GM18868 (cell line): ENCODE measurements around the gene DPPA2.
"Not testable (repeated sequence)": the region's sequence is repeated elsewhere in the genome, so short reads cannot be mapped to it uniquely, and the experiment has no call there.

Experiments
- ATAC-seq: cut with Tn5 transposase; IDR thresholded peaks from one replicate; pipeline ENCODE4 v1.9.1; 2021; ENCODE audit warnings: mild to moderate bottlenecking, moderate library complexity; ENCODE audit not compliant: unreplicated experiment

DPPA2 gene, protein sequence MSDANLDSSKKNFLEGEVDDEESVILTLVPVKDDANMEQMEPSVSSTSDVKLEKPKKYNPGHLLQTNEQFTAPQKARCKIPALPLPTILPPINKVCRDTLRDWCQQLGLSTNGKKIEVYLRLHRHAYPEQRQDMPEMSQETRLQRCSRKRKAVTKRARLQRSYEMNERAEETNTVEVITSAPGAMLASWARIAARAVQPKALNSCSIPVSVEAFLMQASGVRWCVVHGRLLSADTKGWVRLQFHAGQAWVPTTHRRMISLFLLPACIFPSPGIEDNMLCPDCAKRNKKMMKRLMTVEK

DNA sequence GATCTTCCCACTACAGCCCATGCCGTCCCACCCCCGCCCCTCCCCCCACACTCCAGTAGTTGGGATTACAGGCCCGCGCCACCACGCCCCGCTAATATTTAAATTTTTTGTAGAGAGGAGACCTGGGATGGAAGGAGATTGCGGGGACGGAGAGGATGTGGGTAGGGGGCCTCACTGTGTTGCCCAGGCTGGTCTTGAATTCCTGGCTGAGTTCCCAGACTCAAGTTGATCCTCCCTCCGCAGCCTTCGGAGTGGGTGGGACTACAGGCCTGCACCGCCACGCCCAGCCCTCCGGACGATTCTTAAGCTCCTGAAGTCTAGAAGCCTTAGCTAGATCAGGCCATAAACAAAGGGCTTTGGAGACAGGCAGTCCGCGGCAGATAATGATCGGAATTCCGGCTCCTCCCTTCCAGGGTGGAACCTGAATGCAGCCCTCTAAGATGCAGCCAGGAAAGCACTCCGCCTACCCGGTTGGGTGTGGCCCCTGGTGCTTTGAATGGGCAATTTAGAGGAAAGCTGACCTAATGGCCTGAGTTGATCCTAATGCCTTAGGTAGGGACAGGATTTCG is at the start of gene DPPA2:
Gene DPPA2 (minus strand): TSS at position 356 of the 569 bp plus-strand sequence. CDS start 1,975 bp downstream, outside the sequence.
- no peak for ATAC-seq

GRCh38 chr3:109364088-109364487 is 47.8 kb upstream of the DPPA2 start:
- no peak for ATAC-seq

DNA sequence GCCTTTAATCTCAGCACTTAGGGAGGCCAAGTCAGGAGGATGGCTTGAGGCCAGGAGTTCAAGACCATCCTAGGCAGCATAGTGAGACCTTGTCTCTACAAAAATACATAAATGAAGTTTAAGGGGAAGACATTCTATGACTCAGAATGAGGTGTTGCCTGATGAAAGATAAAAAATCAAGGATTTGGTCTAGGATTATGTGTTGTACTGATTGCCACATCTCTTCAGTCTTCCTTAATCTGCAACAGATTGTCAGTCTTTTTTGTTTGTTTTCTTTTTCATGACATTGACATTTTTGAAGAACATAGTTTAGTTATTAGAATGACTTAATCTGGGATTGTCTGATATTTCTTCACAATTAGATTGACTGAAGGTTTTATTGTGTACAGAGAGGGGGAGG is 47.3 kb upstream of the DPPA2 start:
- no peak for ATAC-seq

- no peak for ATAC-seq
Observed at GRCh38 chr3:109362823-109363222, 46.5 kb upstream of the DPPA2 start.

GRCh38 chr3:109358809-109359208 is 42.5 kb upstream of the DPPA2 start:
- not testable (repeated sequence) for ATAC-seq

GRCh38 chr3:109356442-109357155 is 40.3 kb upstream of the DPPA2 start:
- ATAC-seq: no peak

- no peak for ATAC-seq
Observed at GRCh38 chr3:109355625-109356441, 39.5 kb upstream of the DPPA2 start.

- ATAC-seq: no peak
Observed at GRCh38 chr3:109353057-109353456, 36.7 kb upstream of the DPPA2 start.

- no peak for ATAC-seq
Observed at GRCh38 chr3:109351231-109351630, 34.9 kb upstream of the DPPA2 start.

DNA sequence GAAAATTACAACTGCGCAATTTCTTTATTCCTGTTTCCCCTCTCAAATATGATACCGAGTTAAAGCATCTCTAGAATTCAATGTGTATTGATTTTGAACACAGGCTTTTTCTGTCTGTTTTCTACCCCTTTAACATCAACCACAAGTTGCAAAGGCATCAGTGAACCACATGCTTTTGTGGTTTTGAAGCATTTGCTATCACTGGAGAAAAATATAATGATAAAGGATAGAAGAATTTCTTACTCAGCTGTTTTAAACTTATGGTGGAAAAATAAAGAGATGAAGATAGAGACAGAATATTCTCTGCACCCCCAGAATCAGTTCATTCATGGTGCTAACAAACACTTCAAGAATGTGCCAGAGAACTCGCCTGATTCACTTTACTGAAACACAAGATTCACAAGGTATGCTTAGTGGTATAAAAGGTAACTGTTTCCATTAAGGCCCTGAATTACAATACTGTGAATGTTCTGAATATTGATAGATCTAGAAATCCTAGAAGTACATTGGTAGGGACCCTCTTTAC is 30.5 kb upstream of the DPPA2 start:
- no peak for ATAC-seq

DNA sequence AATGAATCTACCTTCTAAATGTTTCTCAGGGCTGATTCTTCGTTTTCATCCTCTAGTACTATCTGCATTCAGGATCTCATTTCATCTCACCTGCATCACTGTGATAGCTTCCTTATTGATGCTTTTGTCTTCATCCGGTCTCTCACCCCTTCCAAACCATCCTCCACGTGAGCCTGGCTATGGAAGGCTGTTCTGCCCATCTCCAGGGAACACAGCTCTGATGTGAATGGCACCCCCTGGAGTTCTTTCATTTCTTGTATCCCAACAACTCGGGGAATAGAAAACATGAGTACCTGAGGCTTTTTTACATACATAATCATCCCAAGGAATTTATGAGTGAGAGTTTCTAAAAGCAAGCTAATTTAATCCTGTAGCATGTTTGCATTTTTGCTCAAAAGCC is 29.8 kb upstream of the DPPA2 start:
- no peak for ATAC-seq

GRCh38 chr3:109339714-109340648 is 23.7 kb upstream of the DPPA2 start:
- no peak for ATAC-seq

- ATAC-seq: no peak
Observed at GRCh38 chr3:109339197-109339596, 22.9 kb upstream of the DPPA2 start.

DNA sequence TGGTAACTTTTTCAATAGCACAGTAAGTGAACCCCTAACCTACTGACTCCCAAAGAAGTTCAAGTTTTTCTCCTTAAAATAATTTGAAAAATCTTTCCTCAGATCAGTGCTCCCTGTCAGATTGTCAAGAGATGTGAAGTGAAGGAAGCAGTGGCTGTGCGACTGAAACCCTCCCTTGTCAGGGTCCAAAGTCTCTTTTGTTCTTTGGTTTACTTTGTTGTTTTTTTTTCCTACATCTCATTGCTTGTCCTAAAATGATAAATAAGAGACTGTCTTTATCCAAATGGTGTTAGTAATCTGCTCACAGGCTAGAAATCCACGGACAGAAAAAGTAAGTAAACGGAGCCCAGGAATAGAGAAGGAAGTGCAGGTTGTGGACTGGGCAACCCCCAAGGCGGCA is 22.0 kb upstream of the DPPA2 start:
- ATAC-seq: no peak

GRCh38 chr3:109337393-109337792 is 21.1 kb upstream of the DPPA2 start, which contains the start of gene DPPA4:
Gene DPPA4 (minus strand): TSS chr3:109337546. CDS start chr3:109337517, 29 bp downstream.
- no peak for ATAC-seq

GRCh38 chr3:109336291-109336861 is 20.1 kb upstream of the DPPA2 start:
- ATAC-seq: no peak

DNA sequence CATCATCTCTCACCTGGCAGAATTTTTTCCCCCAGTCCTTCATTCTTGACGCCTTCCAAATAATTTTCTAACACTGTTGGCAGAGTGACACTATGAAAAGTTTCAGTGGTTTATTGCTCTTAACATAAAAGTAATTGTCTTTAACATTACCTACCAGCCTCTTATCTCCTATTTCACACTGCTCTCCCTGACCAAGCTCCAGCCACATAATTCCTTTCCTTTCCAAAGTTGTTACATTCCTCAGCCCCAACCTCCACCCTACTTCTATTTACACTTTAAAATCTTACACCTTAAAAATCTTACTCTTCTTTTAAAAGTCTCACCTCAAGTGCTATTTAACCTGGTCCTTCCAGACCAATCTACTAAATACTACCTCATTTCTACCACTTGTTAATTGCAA is 18.3 kb upstream of the DPPA2 start:
- ATAC-seq: no peak

GRCh38 chr3:109331692-109332091 is 15.4 kb upstream of the DPPA2 start:
- ATAC-seq: no peak

GRCh38 chr3:109330405-109330804 is 14.1 kb upstream of the DPPA2 start:
- ATAC-seq: no peak
